ENCODE measurements around the gene ITM2C. TPM values are rescaled to one million over a fixed set of nuclear protein-coding genes. Genes with fewer than 3 reads are reported as not detected.

ITM2C gene
- total and polyA plus RNA-seq, 9 of the 15 experiments (the other 6 are each of a cell fraction or from before 2014, with no cell fraction given): 0.49 to 58.8 (median 21.5) TPM

DNA sequence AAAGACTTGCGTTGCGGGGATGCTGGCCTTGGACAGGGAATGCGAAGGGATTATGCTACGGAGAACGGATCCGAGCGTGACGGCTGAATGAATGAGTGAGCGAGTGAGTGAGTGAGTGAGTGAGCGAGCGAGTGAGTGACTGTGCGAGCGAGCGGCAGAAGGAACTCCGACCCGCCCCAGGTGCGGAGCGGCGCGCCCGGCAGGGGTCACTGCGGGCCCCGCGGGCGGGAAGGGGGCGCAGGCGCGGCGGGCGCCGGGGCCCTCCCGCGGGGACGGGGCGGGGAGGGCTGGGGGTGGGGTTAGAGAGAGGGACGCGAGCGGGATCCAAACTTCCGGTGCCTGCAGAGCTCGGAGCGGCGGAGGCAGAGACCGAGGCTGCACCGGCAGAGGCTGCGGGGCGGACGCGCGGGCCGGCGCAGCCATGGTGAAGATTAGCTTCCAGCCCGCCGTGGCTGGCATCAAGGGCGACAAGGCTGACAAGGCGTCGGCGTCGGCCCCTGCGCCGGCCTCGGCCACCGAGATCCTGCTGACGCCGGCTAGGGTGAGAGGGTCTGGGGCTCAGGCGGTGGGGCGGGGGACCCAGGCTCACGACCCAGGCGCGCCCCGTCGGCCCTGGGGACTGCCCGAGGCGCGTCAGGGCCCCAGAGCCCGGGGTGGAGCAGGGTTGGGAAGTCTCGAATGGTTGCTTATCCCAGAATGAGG, at the start of gene ITM2C (continued):
- TF ChIP-seq, protein P1, sequence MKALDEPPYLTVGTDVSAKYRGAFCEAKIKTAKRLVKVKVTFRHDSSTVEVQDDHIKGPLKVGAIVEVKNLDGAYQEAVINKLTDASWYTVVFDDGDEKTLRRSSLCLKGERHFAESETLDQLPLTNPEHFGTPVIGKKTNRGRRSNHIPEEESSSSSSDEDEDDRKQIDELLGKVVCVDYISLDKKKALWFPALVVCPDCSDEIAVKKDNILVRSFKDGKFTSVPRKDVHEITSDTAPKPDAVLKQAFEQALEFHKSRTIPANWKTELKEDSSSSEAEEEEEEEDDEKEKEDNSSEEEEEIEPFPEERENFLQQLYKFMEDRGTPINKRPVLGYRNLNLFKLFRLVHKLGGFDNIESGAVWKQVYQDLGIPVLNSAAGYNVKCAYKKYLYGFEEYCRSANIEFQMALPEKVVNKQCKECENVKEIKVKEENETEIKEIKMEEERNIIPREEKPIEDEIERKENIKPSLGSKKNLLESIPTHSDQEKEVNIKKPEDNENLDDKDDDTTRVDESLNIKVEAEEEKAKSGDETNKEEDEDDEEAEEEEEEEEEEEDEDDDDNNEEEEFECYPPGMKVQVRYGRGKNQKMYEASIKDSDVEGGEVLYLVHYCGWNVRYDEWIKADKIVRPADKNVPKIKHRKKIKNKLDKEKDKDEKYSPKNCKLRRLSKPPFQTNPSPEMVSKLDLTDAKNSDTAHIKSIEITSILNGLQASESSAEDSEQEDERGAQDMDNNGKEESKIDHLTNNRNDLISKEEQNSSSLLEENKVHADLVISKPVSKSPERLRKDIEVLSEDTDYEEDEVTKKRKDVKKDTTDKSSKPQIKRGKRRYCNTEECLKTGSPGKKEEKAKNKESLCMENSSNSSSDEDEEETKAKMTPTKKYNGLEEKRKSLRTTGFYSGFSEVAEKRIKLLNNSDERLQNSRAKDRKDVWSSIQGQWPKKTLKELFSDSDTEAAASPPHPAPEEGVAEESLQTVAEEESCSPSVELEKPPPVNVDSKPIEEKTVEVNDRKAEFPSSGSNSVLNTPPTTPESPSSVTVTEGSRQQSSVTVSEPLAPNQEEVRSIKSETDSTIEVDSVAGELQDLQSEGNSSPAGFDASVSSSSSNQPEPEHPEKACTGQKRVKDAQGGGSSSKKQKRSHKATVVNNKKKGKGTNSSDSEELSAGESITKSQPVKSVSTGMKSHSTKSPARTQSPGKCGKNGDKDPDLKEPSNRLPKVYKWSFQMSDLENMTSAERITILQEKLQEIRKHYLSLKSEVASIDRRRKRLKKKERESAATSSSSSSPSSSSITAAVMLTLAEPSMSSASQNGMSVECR (CRISPR knock-in tag; IDR thresholded peaks at IDR 0.05): no peak; the same call in 1 of the 2 replicates
- TF ChIP-seq SMARCA5 (IDR thresholded peaks at IDR 0.05) (0 out of 2 replicates have a peak, but pooled peaks have one; percentile 25), SMAD4 (CRISPR knock-in tag; conservative IDR thresholded peaks at IDR 0.05) (no peak), ZNF589 (CRISPR knock-in tag; IDR thresholded peaks at IDR 0.05; ENCODE audit: low read depth) (no peak), LCOR (CRISPR knock-in tag; IDR thresholded peaks at IDR 0.05) (no peak), PPARD (CRISPR knock-in tag; IDR thresholded peaks at IDR 0.05) (no peak), RHOXF2B (CRISPR knock-in tag; conservative IDR thresholded peaks at IDR 0.05) (no peak), NFIC (IDR thresholded peaks at IDR 0.05) (no peak; the same call in 1 of the 2 replicates), SP1 (CRISPR knock-in tag; IDR thresholded peaks at IDR 0.05) (no peak), PML (IDR thresholded peaks at IDR 0.05; ENCODE audit: low read length) (no peak), POLR2A (conservative IDR thresholded peaks at IDR 0.05) (peak; percentile 61)
- TF ChIP-seq, protein P2, sequence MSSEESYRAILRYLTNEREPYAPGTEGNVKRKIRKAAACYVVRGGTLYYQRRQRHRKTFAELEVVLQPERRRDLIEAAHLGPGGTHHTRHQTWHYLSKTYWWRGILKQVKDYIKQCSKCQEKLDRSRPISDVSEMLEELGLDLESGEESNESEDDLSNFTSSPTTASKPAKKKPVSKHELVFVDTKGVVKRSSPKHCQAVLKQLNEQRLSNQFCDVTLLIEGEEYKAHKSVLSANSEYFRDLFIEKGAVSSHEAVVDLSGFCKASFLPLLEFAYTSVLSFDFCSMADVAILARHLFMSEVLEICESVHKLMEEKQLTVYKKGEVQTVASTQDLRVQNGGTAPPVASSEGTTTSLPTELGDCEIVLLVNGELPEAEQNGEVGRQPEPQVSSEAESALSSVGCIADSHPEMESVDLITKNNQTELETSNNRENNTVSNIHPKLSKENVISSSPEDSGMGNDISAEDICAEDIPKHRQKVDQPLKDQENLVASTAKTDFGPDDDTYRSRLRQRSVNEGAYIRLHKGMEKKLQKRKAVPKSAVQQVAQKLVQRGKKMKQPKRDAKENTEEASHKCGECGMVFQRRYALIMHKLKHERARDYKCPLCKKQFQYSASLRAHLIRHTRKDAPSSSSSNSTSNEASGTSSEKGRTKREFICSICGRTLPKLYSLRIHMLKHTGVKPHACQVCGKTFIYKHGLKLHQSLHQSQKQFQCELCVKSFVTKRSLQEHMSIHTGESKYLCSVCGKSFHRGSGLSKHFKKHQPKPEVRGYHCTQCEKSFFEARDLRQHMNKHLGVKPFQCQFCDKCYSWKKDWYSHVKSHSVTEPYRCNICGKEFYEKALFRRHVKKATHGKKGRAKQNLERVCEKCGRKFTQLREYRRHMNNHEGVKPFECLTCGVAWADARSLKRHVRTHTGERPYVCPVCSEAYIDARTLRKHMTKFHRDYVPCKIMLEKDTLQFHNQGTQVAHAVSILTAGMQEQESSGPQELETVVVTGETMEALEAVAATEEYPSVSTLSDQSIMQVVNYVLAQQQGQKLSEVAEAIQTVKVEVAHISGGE (CRISPR knock-in tag; IDR thresholded peaks at IDR 0.05): peak in 1 of 3 experiments; percentile 68; a peak in 1 of 6 replicates
- TF ChIP-seq, protein P3, sequence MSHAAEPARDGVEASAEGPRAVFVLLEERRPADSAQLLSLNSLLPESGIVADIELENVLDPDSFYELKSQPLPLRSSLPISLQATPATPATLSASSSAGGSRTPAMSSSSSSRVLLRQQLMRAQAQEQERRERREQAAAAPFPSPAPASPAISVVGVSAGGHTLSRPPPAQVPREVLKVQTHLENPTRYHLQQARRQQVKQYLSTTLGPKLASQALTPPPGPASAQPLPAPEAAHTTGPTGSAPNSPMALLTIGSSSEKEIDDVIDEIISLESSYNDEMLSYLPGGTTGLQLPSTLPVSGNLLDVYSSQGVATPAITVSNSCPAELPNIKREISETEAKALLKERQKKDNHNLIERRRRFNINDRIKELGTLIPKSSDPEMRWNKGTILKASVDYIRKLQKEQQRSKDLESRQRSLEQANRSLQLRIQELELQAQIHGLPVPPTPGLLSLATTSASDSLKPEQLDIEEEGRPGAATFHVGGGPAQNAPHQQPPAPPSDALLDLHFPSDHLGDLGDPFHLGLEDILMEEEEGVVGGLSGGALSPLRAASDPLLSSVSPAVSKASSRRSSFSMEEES (CRISPR knock-in tag; IDR thresholded peaks at IDR 0.05): no peak
- TF ChIP-seq, protein P4, sequence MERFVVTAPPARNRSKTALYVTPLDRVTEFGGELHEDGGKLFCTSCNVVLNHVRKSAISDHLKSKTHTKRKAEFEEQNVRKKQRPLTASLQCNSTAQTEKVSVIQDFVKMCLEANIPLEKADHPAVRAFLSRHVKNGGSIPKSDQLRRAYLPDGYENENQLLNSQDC (CRISPR knock-in tag; IDR thresholded peaks at IDR 0.05): no peak
